Measurements from ENCODE around the gene FABP2.

GRCh38 chr4:119303587-119304305 lies 18.2 kb downstream of the FABP2 start:
- TF ChIP-seq EZH2 (IDR thresholded peaks at IDR 0.05; ENCODE audit: borderline replicate concordance, low read depth, low read length, poor library complexity, severe bottlenecking), result no peak
- TF ChIP-seq, protein P1, sequence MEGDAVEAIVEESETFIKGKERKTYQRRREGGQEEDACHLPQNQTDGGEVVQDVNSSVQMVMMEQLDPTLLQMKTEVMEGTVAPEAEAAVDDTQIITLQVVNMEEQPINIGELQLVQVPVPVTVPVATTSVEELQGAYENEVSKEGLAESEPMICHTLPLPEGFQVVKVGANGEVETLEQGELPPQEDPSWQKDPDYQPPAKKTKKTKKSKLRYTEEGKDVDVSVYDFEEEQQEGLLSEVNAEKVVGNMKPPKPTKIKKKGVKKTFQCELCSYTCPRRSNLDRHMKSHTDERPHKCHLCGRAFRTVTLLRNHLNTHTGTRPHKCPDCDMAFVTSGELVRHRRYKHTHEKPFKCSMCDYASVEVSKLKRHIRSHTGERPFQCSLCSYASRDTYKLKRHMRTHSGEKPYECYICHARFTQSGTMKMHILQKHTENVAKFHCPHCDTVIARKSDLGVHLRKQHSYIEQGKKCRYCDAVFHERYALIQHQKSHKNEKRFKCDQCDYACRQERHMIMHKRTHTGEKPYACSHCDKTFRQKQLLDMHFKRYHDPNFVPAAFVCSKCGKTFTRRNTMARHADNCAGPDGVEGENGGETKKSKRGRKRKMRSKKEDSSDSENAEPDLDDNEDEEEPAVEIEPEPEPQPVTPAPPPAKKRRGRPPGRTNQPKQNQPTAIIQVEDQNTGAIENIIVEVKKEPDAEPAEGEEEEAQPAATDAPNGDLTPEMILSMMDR (conservative IDR thresholded peaks at IDR 0.05; ENCODE audit: low read depth, low read length), result no peak

Data from A673 (cell line).